Peyer's patch (tissue), 4 donors: ENCODE results near the gene PODXL2. TPM values are rescaled to one million over a fixed set of nuclear protein-coding genes. Genes with fewer than 3 reads are reported as not detected.

ENCODE experiments used
- DNase-seq, 3 donors: peaks; one replicate each; pipeline ENCODE4 v3.0.0-alpha.2; 2017 to 2019
- H3K27ac ChIP-seq, 4 donors: fragments of 200-600 bp; sonication (generic); one replicate each; pipeline ENCODE4 v1.5.1; 2016 to 2019
- H3K27me3 ChIP-seq, 2 donors: fragments of 200-600 bp; sonication (generic); one replicate each; pipeline ENCODE4 v1.5.1; 2019
- H3K36me3 ChIP-seq, 3 donors: fragments of 200-600 bp; sonication (generic); one replicate each; pipeline ENCODE4 v1.5.1; 2016 to 2019
- H3K4me1 ChIP-seq, 4 donors: fragments of 200-600 bp; sonication (generic); one replicate each; pipeline ENCODE4 v1.5.1; 2016 to 2019
- H3K4me3 ChIP-seq, 4 donors: fragments of 200-600 bp; sonication (generic); 1 replicate in 3 of 4; 2 replicates in 1 of 4; pipeline ENCODE4 v1.5.1; 2016 to 2019; ENCODE audit warnings: mild to moderate bottlenecking in 1 of 4
- H3K9me3 ChIP-seq, 4 donors: fragments of 200-600 bp; sonication (generic); one replicate each; pipeline ENCODE4 v1.5.1; 2016 to 2019; ENCODE audit warnings: mild to moderate bottlenecking in 1 of 4
- POLR2A ChIP-seq, 2 donors: fragments of 450-650 bp; IDR thresholded peaks; one replicate each; pipeline ENCODE4 v1.5.1; 2017; ENCODE audit warnings: antibody characterized with exemption in 2 of 2, mild to moderate bottlenecking in 2 of 2, moderate library complexity in 2 of 2
- total RNA-seq, 4 donors: library from RNA; depleted of rRNA; stranded (reverse); fragments of >200 nt; gene quantifications; one replicate each; pipeline ENCODE4 v1.1.0, GENCODE V29; 2016
- TF ChIP-seq, protein P1 (sequence below), 6 experiments: fragments of 450-650 bp in 4 of 6; fragments of 200-600 bp in 2 of 6; sonication (generic) in 1 of 6; IDR thresholded peaks; one replicate each; pipeline ENCODE4 v1.5.1; 2017 to 2019; ENCODE audit warnings: antibody characterized with exemption in 6 of 6, mild to moderate bottlenecking in 3 of 6, moderate library complexity in 1 of 6

The PODXL2 gene
- total RNA-seq, 4 donors from 2014 or later = 7.4 to 15.6 (median 9.9) TPM

DNA sequence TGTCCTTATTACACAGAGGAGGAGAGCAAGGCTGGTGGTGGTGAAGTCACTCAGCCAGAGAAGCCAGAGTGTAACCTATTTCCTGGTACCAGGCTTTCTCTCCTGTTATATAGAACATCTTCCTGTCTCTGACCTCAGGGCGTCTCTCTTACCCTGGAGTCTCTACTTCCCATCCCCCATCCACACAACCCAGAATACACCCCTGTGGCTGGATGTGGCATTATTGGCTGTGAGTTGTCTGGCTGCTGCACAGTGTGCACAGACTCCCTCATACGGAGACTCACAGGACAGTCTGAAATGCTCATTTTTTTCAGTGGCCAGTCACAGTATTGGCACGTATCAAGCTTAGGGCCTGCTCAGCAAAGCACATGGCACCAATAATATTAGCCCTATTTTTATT, 8.6 kb downstream of the PODXL2 start:
- H3K27ac ChIP-seq = no peak overlapping the region
- H3K4me3 ChIP-seq = no peak overlapping the region
- TF ChIP-seq, protein P1, sequence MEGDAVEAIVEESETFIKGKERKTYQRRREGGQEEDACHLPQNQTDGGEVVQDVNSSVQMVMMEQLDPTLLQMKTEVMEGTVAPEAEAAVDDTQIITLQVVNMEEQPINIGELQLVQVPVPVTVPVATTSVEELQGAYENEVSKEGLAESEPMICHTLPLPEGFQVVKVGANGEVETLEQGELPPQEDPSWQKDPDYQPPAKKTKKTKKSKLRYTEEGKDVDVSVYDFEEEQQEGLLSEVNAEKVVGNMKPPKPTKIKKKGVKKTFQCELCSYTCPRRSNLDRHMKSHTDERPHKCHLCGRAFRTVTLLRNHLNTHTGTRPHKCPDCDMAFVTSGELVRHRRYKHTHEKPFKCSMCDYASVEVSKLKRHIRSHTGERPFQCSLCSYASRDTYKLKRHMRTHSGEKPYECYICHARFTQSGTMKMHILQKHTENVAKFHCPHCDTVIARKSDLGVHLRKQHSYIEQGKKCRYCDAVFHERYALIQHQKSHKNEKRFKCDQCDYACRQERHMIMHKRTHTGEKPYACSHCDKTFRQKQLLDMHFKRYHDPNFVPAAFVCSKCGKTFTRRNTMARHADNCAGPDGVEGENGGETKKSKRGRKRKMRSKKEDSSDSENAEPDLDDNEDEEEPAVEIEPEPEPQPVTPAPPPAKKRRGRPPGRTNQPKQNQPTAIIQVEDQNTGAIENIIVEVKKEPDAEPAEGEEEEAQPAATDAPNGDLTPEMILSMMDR (IDR thresholded peaks at IDR 0.05) = no peak
- TF ChIP-seq POLR2A (IDR thresholded peaks at IDR 0.05) = no peak
- H3K9me3 ChIP-seq = no peaks in the 10 kb centered on the region
- H3K36me3 ChIP-seq = no peaks in the 10 kb centered on the region
- no peaks in the 10 kb centered on the region for H3K4me1 ChIP-seq
- H3K27me3 ChIP-seq = no peaks in the 10 kb centered on the region
- DNase-seq = peak in 1 of 3 donors; percentile 37

DNA sequence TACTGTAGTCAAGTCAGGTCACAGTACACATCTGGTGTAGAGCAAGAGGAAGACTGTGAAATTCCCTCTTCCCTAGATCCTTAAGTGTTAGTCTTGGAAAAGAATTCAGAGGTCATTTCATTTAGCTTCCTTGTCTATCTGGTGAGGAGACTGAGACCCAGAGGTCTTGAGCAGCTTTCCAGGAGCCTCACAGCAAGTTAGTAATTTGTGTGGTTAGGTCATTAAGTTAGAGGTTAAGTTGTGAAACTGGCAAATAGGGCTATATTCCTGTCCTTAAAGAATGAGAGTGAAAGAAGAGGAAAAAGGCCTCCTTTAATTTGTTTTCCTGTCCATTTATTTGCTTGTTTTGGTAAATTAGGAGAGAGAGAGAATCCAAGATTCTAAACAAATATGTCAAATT, 9.0 kb downstream of the PODXL2 start:
- DNase-seq = no peak
- no peaks in the 10 kb centered on the region for H3K36me3 ChIP-seq

DNA sequence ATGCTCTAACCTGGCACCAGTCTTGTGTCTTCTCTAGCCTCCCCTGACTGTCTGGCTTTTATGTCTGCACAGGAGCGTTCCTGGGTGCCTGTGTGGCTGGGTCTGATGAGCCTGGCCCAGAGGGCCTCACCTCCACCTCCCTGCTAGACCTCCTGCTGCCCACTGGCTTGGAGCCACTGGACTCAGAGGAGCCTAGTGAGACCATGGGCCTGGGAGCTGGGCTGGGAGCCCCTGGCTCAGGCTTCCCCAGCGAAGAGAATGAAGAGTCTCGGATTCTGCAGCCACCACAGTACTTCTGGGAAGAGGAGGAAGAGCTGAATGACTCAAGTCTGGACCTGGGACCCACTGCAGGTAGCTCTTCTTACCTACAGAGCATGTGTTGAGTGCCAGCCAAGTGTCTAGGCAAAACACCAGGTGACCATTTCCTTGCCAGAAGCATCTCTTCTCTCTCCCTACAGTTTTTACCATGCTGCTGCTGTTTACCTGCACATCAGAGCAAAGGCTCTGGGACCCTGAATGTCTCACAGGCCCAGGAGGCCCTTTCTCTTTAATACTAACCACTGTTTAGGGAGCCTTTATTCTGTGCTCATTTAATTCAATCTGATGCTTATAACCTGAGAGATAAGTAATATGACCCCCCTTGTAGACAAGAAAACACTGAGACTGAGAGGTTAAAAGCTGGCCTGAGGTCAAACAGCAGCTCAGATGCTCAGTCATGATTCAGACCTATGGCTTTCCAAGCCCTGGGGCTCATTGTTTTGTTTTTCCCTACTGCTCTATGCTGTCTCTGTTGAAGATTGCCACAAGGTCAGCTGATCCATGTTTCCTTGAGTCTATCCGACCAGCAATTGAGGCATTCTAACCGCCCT, 10.4 kb downstream of the PODXL2 start:
- no peaks in the 10 kb centered on the region for H3K27me3 ChIP-seq
- no peaks in the 10 kb centered on the region for H3K36me3 ChIP-seq
- peak in 1 of 3 donors; percentile 10 for DNase-seq

More for the DNA sequence above, 9.0 kb downstream of the PODXL2 start:
- TF ChIP-seq POLR2A (IDR thresholded peaks at IDR 0.05) = no peak
- TF ChIP-seq, protein P1 (IDR thresholded peaks at IDR 0.05) = no peak
- H3K9me3 ChIP-seq = no peaks in the 10 kb centered on the region
- no peak overlapping the region for H3K27ac ChIP-seq
- no peaks in the 10 kb centered on the region for H3K27me3 ChIP-seq
- H3K4me1 ChIP-seq = no peaks in the 10 kb centered on the region
- H3K4me3 ChIP-seq = no peak overlapping the region

DNA sequence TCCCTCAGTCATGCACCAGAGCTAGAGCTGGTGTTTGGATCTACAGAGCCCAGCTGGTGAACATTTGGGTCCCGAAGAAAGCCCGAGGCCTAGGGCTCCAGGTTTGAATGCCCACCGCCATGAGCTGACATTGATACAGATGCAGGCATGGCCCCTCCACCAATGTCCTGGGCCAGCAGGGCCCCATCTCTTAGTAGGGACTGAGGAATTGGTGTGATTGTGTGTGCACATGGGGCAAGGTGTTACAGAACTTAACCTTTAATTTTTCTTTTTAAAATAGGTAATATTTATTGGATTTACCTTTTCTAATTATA, 11.0 kb downstream of the PODXL2 start:
- no peaks in the 10 kb centered on the region for H3K27me3 ChIP-seq
- H3K4me1 ChIP-seq = no peaks in the 10 kb centered on the region
- TF ChIP-seq POLR2A (IDR thresholded peaks at IDR 0.05) = no peak
- TF ChIP-seq, protein P1 (IDR thresholded peaks at IDR 0.05) = no peak
- no peak overlapping the region for H3K27ac ChIP-seq
- H3K4me3 ChIP-seq = no peak overlapping the region
- peak in 1 of 3 donors; percentile 14 for DNase-seq
- no peaks in the 10 kb centered on the region for H3K9me3 ChIP-seq
- H3K36me3 ChIP-seq = no peaks in the 10 kb centered on the region

More for the DNA sequence above, 10.4 kb downstream of the PODXL2 start:
- Histone ChIP-seq H3K4me3 (no peak overlapping the region), H3K9me3 (no peaks in the 10 kb centered on the region), H3K27ac (no peak overlapping the region), H3K4me1 (no peaks in the 10 kb centered on the region)
- TF ChIP-seq, protein P1 (IDR thresholded peaks at IDR 0.05) = no peak
- TF ChIP-seq POLR2A (IDR thresholded peaks at IDR 0.05) = no peak

DNA sequence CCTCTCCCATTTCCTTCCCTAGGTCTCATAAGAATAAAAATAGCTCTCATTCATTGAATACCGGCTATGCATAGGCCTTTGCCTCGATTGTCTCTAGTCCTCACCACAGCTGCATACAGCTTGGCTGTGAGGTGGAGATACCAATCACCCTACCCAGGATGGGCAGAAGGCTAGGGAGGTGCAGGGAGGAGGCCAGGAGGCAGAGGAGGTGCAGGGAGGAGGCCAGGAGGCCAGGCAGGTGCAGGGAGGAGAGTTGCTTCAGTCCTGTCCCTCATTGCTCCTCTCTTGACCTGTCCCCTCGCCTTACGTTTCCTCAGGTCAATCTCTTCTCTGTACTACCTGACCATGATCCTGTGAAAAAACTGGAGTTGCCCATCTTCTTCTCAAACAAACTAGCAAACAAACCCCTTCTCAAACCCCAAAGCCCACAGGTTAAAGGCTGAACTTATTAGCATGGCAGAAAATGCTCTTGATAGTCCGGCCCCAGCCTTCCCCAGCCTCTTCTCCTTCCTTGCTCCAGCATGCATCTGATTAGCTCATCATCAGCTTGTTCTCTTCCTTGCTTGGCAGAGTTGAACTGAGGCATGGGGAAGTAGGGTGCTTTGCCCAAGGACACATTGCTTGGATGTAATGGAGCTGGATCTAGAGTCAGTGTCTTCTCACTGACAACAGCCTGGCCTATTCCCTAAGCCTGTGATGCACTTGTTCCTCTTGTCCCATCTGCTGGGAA, 15.8 kb downstream of the PODXL2 start:
- no peak overlapping the region for H3K27ac ChIP-seq
- TF ChIP-seq, protein P1 (IDR thresholded peaks at IDR 0.05) = no peak
- no peak for TF ChIP-seq POLR2A (IDR thresholded peaks at IDR 0.05)
- H3K4me3 ChIP-seq = no peak overlapping the region
- no peaks in the 10 kb centered on the region for H3K27me3 ChIP-seq
- H3K9me3 ChIP-seq = no peaks in the 10 kb centered on the region
- no peak for DNase-seq
- H3K4me1 ChIP-seq = no peaks in the 10 kb centered on the region
- H3K36me3 ChIP-seq = no peaks in the 10 kb centered on the region
